HEK293 (cell line): ENCODE measurements around the gene ARHGAP26.

ENCODE experiments used
- ZNF274 ChIP-seq, 2 experiments: fragments of 200-500 bp in 1 of 2; fragments of 450-650 bp in 1 of 2; sonication (Bioruptor generic) in 1 of 2; formaldehyde crosslinking in 1 of 2; IDR thresholded peaks; 2 replicates each; pipeline versions ENCODE4 v1.5.1 to v1.6.1; 2014 to 2016; ENCODE audit warnings: borderline replicate concordance in 1 of 2, inconsistent platforms in 1 of 2, low read length in 1 of 2, missing biosample characterization in 1 of 2, missing genetic modification characterization in 1 of 2
- TF ChIP-seq, protein P1 (sequence below): fragments of 450-650 bp; formaldehyde crosslinking; IDR thresholded peaks from 2 replicates; pipeline ENCODE4 v1.5.1; 2016; ENCODE audit warnings: missing biosample characterization, missing genetic modification characterization

GRCh38 chr5:143011585-143011984, 241.4 kb downstream of the ARHGAP26 start:
- TF ChIP-seq, protein P1, sequence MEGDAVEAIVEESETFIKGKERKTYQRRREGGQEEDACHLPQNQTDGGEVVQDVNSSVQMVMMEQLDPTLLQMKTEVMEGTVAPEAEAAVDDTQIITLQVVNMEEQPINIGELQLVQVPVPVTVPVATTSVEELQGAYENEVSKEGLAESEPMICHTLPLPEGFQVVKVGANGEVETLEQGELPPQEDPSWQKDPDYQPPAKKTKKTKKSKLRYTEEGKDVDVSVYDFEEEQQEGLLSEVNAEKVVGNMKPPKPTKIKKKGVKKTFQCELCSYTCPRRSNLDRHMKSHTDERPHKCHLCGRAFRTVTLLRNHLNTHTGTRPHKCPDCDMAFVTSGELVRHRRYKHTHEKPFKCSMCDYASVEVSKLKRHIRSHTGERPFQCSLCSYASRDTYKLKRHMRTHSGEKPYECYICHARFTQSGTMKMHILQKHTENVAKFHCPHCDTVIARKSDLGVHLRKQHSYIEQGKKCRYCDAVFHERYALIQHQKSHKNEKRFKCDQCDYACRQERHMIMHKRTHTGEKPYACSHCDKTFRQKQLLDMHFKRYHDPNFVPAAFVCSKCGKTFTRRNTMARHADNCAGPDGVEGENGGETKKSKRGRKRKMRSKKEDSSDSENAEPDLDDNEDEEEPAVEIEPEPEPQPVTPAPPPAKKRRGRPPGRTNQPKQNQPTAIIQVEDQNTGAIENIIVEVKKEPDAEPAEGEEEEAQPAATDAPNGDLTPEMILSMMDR (tag by site-specific recombination), result no peak
- TF ChIP-seq ZNF274 (IDR thresholded peaks at IDR 0.05; ENCODE audit: low read length) (no peak), ZNF274 (tag by site-specific recombination; IDR thresholded peaks at IDR 0.05; ENCODE audit: borderline replicate concordance) (no peak)
